ENCODE measurements around the gene SBF2.

Gene SBF2

GRCh38 chr11:10293423-10294289, at the start of gene SBF2:
Gene SBF2, minus strand, starts transcription at chr11:10294219. Its CDS starts 150 bp downstream, at chr11:10294069.
- DNase-seq = peak; percentile 18 to 58

GRCh38 chr11:10338287-10338686, 44.3 kb upstream of the SBF2 start:
- no peak for DNase-seq

GRCh38 chr11:10333490-10333889, 39.5 kb upstream of the SBF2 start:
- DNase-seq = no peak

- no peak for DNase-seq
These were observed 37.7 kb upstream of the SBF2 start for GRCh38 chr11:10331548-10332289.

- DNase-seq = no peak
These were observed 35.9 kb upstream of the SBF2 start for GRCh38 chr11:10329935-10330334.

DNA sequence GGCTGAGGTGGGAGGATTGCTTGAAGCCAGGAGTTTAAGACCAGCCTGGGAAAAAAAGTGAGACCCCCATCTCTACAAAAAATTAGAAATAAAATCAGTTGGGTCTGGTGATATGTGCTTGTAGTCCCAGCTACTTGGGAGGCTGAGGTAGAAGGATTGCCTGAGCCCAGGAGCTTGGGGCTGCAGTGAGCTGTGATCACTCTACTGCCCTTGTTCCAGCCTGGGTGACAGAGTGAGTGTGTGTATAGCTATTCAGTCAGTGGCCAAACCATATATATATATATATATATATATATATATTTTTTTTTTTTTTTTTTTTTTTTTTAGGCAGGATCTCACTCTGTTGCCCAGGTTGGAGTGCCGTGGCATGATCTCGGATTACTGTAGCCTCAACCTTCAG, 35.3 kb upstream of the SBF2 start:
- DNase-seq = no peak

DNA sequence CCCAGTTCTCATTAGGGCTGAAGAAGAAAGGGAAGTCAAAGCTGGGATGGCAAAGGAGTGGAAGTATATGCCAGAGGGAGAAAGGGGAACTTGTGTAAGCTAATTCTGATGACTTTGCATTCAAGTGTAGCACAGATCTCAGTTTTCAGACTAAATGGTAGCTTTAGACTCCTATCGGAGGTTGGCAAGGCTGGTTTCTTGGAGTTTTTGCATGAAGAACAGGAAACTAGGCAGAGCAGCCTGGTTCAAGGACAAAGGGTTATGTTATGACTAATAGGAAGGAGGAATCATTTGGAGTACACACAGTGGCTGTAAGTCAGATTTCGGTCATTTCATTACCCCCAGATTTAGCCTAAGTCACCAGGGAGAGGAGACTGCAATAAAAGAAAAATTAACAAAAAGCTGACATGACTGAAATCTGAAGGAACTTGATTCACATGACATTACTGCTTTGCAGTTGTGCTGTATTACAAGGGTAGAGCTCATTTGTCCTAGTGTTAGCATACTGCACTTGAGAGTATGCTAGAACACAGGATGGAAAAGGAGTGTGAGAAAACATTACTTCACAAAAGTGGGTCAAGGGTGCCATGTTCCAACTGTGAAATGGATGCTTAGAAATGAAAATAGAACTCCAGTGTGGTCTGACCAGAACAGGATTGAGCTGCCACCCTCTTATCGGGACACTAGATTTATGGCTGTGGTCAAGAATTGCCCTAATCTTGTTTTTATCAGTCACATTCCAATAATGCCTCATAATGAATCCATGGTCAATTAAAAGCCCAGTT, 34.5 kb upstream of the SBF2 start:
- peak in 1 of 2 donors; percentile 39 for DNase-seq

GRCh38 chr11:10327254-10327653, 33.2 kb upstream of the SBF2 start:
- no peak for DNase-seq

- DNase-seq = no peak
These were observed 32.3 kb upstream of the SBF2 start for GRCh38 chr11:10326012-10326964.

DNA sequence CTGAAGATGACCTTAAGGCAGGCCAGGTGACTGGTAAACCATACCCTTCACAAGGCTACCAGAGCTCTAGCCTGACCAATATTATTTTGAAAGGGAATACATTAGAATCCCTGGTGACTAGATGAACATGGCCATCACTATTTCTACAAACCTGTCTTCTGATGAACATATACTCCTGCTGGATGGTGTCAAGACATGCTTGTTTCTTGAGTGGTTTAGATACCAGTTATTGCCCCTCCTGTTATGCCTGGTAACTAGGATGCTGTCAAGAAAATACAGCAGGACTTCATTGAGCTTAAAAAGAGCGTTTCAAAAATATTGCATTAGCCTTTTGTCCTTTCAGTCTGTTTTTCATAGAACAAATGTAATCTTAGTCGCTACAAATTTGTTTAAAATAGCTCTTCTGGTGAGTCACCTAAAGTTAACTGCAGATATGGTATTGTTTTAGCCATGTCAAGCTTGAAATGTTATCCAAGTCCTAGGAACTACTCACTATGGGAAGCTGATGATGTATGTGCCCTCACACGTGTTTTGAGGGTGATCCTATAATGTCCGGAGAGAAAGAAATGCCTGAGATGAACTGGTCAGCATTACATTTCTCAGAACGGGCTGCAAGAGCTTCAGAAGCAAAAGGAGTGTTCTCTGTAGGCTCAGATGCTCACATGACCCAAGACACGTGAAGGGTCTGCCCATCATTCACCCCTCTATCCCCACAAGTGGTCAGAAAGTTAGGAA, 31.4 kb upstream of the SBF2 start:
- DNase-seq = no peak

- DNase-seq = no peak
These were observed 30.5 kb upstream of the SBF2 start for GRCh38 chr11:10324474-10324873.

DNA sequence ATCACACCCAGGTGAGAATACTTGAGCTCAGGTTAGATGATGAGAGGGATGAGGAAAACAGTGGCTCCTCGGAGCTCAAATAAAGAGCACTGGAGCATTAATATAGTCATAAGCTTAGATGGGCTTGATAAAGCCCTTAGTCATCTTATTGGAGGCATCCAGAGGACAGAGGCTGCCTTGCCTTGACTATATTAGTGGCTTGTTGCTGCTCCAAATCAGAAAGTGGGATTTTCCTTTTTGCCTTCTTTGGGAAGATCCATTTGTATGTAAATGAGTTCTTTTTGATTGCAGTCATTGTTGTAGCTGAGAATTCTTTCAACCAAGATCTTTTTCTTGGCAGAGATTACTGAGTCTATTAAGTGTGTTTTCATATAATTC, 29.8 kb upstream of the SBF2 start:
- DNase-seq = no peak

GRCh38 chr11:10322830-10323792, 29.1 kb upstream of the SBF2 start:
- DNase-seq = peak in 1 of 2 donors; percentile 78

GRCh38 chr11:10322401-10322800, 28.4 kb upstream of the SBF2 start:
- no peak for DNase-seq

- no peak for DNase-seq
These were observed 26.9 kb upstream of the SBF2 start for GRCh38 chr11:10320736-10321465.

- no peak for DNase-seq
These were observed 25.9 kb upstream of the SBF2 start for GRCh38 chr11:10319702-10320558.

DNA sequence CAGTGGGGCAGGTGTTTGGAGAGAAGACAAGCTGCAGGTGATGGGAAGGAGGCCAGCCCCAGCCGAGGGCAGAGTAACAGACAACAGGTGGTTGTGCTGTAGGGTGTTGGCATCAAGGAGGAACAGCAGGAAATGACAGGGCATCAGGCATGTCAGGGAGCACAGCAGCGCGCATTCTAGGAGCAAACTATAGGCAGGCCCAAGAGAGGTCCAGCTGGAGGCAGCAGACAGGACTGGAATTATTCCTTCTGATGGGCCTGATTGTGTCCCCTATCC, 24.4 kb upstream of the SBF2 start:
- DNase-seq = no peak

DNA sequence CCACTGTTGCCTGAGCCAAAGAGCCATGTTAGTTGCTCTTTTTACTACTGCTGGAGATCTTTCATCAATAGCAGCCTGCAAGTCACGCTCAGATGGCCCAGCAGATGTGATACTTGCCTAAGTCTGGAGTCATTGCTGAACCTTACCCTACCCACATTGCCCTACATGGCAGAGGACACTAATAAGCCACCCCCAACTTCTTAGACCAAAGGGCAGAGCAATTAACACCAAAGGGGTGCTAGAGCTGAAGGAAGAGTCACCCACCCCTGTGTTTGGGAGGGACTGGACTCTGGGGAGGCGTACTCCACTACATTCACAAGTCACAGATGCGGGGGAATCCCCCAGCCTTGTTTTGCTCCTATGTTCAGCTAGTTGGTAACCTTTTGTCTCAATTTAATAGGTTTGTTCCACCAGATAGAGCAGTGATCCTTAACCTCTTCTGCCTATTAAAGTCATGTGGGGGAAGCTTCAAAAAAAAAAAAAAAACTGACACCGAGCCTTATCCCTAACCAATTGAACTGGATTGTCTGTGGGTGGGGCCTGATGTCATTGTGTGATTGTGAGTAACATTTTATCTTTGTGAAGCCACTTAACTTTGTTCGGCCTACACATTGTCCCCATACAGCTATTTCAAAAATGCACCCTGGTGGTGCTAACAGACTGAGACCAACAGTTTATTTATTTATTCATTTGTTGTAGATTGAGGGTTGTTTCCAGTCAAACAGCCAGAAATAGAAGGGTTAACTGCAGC, 23.9 kb upstream of the SBF2 start:
- DNase-seq = no peak

Data from bone marrow (tissue), 2 donors.